Neural crest cell (in vitro differentiated cells): ENCODE data around the gene PSEN2. TPM values are rescaled to one million over a fixed set of nuclear protein-coding genes. Genes with fewer than 3 reads are reported as not detected.

ENCODE experiments used
- DNase-seq: peaks from one replicate; pipeline ENCODE4 v3.0.0; 2021; ENCODE audit warnings: low read depth, mixed read lengths, low spot score
- H3K27ac Mint-ChIP-seq: one replicate; pipeline ENCODE4 v1.8.0; 2021; ENCODE audit warnings: mild to moderate bottlenecking, mixed read lengths; ENCODE audit not compliant: unreplicated experiment
- H3K27me3 Mint-ChIP-seq: 2 replicates; pipeline ENCODE4 v1.8.0; 2021; ENCODE audit warnings: low read depth, mild to moderate bottlenecking, mixed read lengths
- H3K36me3 Mint-ChIP-seq: 2 replicates; pipeline ENCODE4 v1.8.0; 2021; ENCODE audit warnings: low read depth, mild to moderate bottlenecking, mixed read lengths
- H3K4me1 Mint-ChIP-seq: 2 replicates; pipeline ENCODE4 v1.8.0; 2021; ENCODE audit warnings: mixed read lengths
- H3K4me3 Mint-ChIP-seq: one replicate; pipeline ENCODE4 v1.8.0; 2021; ENCODE audit warnings: mild to moderate bottlenecking, mixed read lengths
- H3K9me3 Mint-ChIP-seq: 2 replicates; pipeline ENCODE4 v1.8.0; 2021; ENCODE audit warnings: mixed read lengths
- CTCF ChIP-seq: fragments of 200-600 bp; sonication (generic); conservative IDR thresholded peaks from 2 replicates; pipeline ENCODE4 v1.5.0; 2021; ENCODE audit warnings: antibody characterized with exemption, mild to moderate bottlenecking
- total RNA-seq: library from RNA; stranded (reverse); gene quantifications from 2 replicates; pipeline ENCODE4 v1.2.1, GENCODE V29; 2021

PSEN2 gene
- total RNA-seq, 1 donor from 2014 or later = 20.1 TPM

- Mint-ChIP-seq H3K4me3 (no peak overlapping the region), H3K27me3 (no peaks in the 10 kb centered on the region), H3K27ac (no peak overlapping the region), H3K4me1 (no peaks in the 10 kb centered on the region), H3K36me3 (peaks cover 3% of the 10 kb centered on the region), H3K9me3 (no peaks in the 10 kb centered on the region)
- no peak for TF ChIP-seq CTCF
- DNase-seq = no peak
These were observed 13.8 kb downstream of the PSEN2 start for GRCh38 chr1:226884116-226884625.

- Mint-ChIP-seq H3K27me3 (no peaks in the 10 kb centered on the region), H3K27ac (no peak overlapping the region), H3K9me3 (no peaks in the 10 kb centered on the region), H3K4me1 (no peaks in the 10 kb centered on the region), H3K36me3 (peaks cover 3% of the 10 kb centered on the region), H3K4me3 (no peak overlapping the region)
- DNase-seq = no peak
- TF ChIP-seq CTCF = no peak
These were observed 14.8 kb downstream of the PSEN2 start for GRCh38 chr1:226884966-226885820.

GRCh38 chr1:226886122-226886901, 15.9 kb downstream of the PSEN2 start:
- H3K27me3 Mint-ChIP-seq = no peaks in the 10 kb centered on the region
- H3K9me3 Mint-ChIP-seq = no peaks in the 10 kb centered on the region
- H3K4me1 Mint-ChIP-seq = no peaks in the 10 kb centered on the region
- peaks cover 3% of the 10 kb centered on the region for H3K36me3 Mint-ChIP-seq
- no peak overlapping the region for H3K4me3 Mint-ChIP-seq
- no peak for DNase-seq
- no peak for TF ChIP-seq CTCF
- peak overlapping the region; percentile 57 for H3K27ac Mint-ChIP-seq

GRCh38 chr1:226887006-226887405, 16.6 kb downstream of the PSEN2 start:
- TF ChIP-seq CTCF = no peak
- H3K36me3 Mint-ChIP-seq = peaks cover 3% of the 10 kb centered on the region
- DNase-seq = no peak
- no peaks in the 10 kb centered on the region for H3K9me3 Mint-ChIP-seq
- H3K4me3 Mint-ChIP-seq = no peak overlapping the region
- no peaks in the 10 kb centered on the region for H3K4me1 Mint-ChIP-seq
- H3K27me3 Mint-ChIP-seq = no peaks in the 10 kb centered on the region
- no peak overlapping the region for H3K27ac Mint-ChIP-seq

GRCh38 chr1:226888021-226888420, 17.6 kb downstream of the PSEN2 start:
- TF ChIP-seq CTCF = no peak
- Mint-ChIP-seq H3K4me3 (no peak overlapping the region), H3K27ac (no peak overlapping the region), H3K9me3 (no peaks in the 10 kb centered on the region), H3K36me3 (no peaks in the 10 kb centered on the region), H3K27me3 (no peaks in the 10 kb centered on the region), H3K4me1 (no peaks in the 10 kb centered on the region)
- no peak for DNase-seq
